Activated gamma-delta T cell (primary cell): ENCODE results near the gene TNFRSF12A.

Experiments used
- DNase-seq: peaks from one replicate; lab custom pipeline; 2025; lab: John Stamatoyannopoulos, UW

The TNFRSF12A gene

GRCh38 chr16:2986623-2987188 is 33.5 kb upstream of the TNFRSF12A start:
- DNase-seq, result no peak

GRCh38 chr16:2987286-2987685 is 32.9 kb upstream of the TNFRSF12A start:
- no peak for DNase-seq

- no peak for DNase-seq
These were observed 32.3 kb upstream of the TNFRSF12A start for GRCh38 chr16:2987833-2988232.

- DNase-seq, result no peak
These were observed 31.5 kb upstream of the TNFRSF12A start for GRCh38 chr16:2988590-2989099.

- no peak for DNase-seq
These were observed 29.3 kb upstream of the TNFRSF12A start for GRCh38 chr16:2990891-2991290.

- DNase-seq, result no peak
These were observed 28.5 kb upstream of the TNFRSF12A start for GRCh38 chr16:2991566-2992261.

- DNase-seq, result no peak
These were observed 27.6 kb upstream of the TNFRSF12A start for GRCh38 chr16:2992383-2993081.

GRCh38 chr16:2996298-2996697 is 23.9 kb upstream of the TNFRSF12A start:
- DNase-seq, result no peak

GRCh38 chr16:2999929-3000328 is 20.2 kb upstream of the TNFRSF12A start:
- no peak for DNase-seq

- DNase-seq, result no peak
These were observed 19.6 kb upstream of the TNFRSF12A start for GRCh38 chr16:3000540-3000939.

GRCh38 chr16:3001316-3001715 is 18.9 kb upstream of the TNFRSF12A start:
- DNase-seq, result no peak

GRCh38 chr16:3003582-3004270 is 16.4 kb upstream of the TNFRSF12A start:
- peak; percentile 94 for DNase-seq

GRCh38 chr16:3004319-3004718 is 15.8 kb upstream of the TNFRSF12A start:
- no peak for DNase-seq

- no peak for DNase-seq
These were observed 15.3 kb upstream of the TNFRSF12A start for GRCh38 chr16:3004781-3005284.

- DNase-seq, result no peak
These were observed 12.9 kb upstream of the TNFRSF12A start for GRCh38 chr16:3007059-3007956.

GRCh38 chr16:3007957-3008689 is 12.0 kb upstream of the TNFRSF12A start:
- no peak for DNase-seq

- DNase-seq, result no peak
These were observed 11.5 kb upstream of the TNFRSF12A start for GRCh38 chr16:3008690-3009037.

- no peak for DNase-seq
These were observed 10.4 kb upstream of the TNFRSF12A start for GRCh38 chr16:3009568-3010390.

- DNase-seq, result no peak
These were observed 9.7 kb upstream of the TNFRSF12A start for GRCh38 chr16:3010510-3010909.

- DNase-seq, result no peak
These were observed 7.9 kb upstream of the TNFRSF12A start for GRCh38 chr16:3012246-3012645.
